H9 (cell line): ENCODE measurements around the gene NPDC1. TPM values are rescaled to one million over a fixed set of nuclear protein-coding genes. Genes with fewer than 3 reads are reported as not detected.

Source experiments
- DNase-seq: peaks from one replicate; pipeline ENCODE4 v3.0.0-alpha.2; 2017
- H2AFZ ChIP-seq: one replicate; pipeline ENCODE4 v1.6.1; 2013; ENCODE audit warnings: mild to moderate bottlenecking, low read length, control low read depth, moderate library complexity
- H2AK5ac ChIP-seq: 2 replicates; pipeline ENCODE4 v1.6.1; 2013; ENCODE audit warnings: low read length, control low read depth, mixed read lengths; ENCODE audit not compliant: insufficient read length
- H2BK120ac ChIP-seq: one replicate; pipeline ENCODE4 v1.6.1; 2013; ENCODE audit warnings: low read depth, mild to moderate bottlenecking, low read length, control low read depth, inconsistent platforms; ENCODE audit not compliant: poor library complexity, severe bottlenecking
- H2BK12ac ChIP-seq: 2 replicates; pipeline ENCODE4 v1.6.1; 2013; ENCODE audit warnings: low read length, control low read depth, mixed read lengths, low read depth; ENCODE audit not compliant: insufficient read length
- H2BK15ac ChIP-seq: 2 replicates; pipeline ENCODE4 v1.6.1; 2013; ENCODE audit warnings: low read depth, low read length, control low read depth
- H2BK20ac ChIP-seq: one replicate; pipeline ENCODE4 v1.6.1; 2013; ENCODE audit warnings: low read depth, mild to moderate bottlenecking, low read length, control low read depth, inconsistent platforms; ENCODE audit not compliant: poor library complexity, severe bottlenecking
- H2BK5ac ChIP-seq: 2 replicates; pipeline ENCODE4 v1.6.1; 2013; ENCODE audit warnings: low read length, control low read depth, mixed read lengths; ENCODE audit not compliant: insufficient read length
- H3K14ac ChIP-seq: 2 replicates; pipeline ENCODE4 v1.6.1; 2013; ENCODE audit warnings: low read length, control low read depth; ENCODE audit not compliant: insufficient read depth
- H3K18ac ChIP-seq: 2 replicates; pipeline ENCODE4 v1.6.1; 2013; ENCODE audit warnings: low read depth, mild to moderate bottlenecking, mixed read lengths, low read length, control low read depth; ENCODE audit not compliant: insufficient read length
- H3K23ac ChIP-seq: 2 replicates; pipeline ENCODE4 v1.6.1; 2013; ENCODE audit warnings: low read length, control low read depth, mixed read lengths, low read depth; ENCODE audit not compliant: insufficient read length
- H3K23me2 ChIP-seq: 2 replicates; pipeline ENCODE4 v1.6.1; 2013; ENCODE audit warnings: low read depth, mild to moderate bottlenecking, mixed read lengths, low read length, control low read depth; ENCODE audit not compliant: insufficient read length, poor library complexity, severe bottlenecking
- H3K27ac ChIP-seq: 2 replicates; pipeline ENCODE4 v1.5.1; 2013; ENCODE audit warnings: low read length, control low read depth, mixed read lengths, low read depth; ENCODE audit not compliant: insufficient read length
- H3K27me3 ChIP-seq: 2 replicates; pipeline ENCODE4 v1.6.1; 2013; ENCODE audit warnings: low read length, control low read depth, inconsistent platforms; ENCODE audit not compliant: insufficient read depth
- H3K4ac ChIP-seq: 2 replicates; pipeline ENCODE4 v1.6.1; 2013; ENCODE audit warnings: low read depth, mild to moderate bottlenecking, control low read depth, inconsistent platforms, low read length, moderate library complexity
- H3K4me1 ChIP-seq: 2 replicates; pipeline ENCODE4 v1.6.1; 2013; ENCODE audit warnings: low read length, control low read depth, inconsistent platforms; ENCODE audit not compliant: insufficient read depth
- H3K4me2 ChIP-seq: 2 replicates; pipeline ENCODE4 v1.6.1; 2013; ENCODE audit warnings: low read length, control low read depth, mixed read lengths; ENCODE audit not compliant: insufficient read length, insufficient read depth
- H3K56ac ChIP-seq: 2 replicates; pipeline ENCODE4 v1.6.1; 2013; ENCODE audit warnings: low read depth, mild to moderate bottlenecking, mixed read lengths, low read length, control low read depth; ENCODE audit not compliant: insufficient read length
- H3K79me1 ChIP-seq: 2 replicates; pipeline ENCODE4 v1.6.1; 2013; ENCODE audit warnings: low read depth, mild to moderate bottlenecking, moderate library complexity, low read length, control low read depth, inconsistent platforms; ENCODE audit not compliant: insufficient read depth, poor library complexity, severe bottlenecking
- H3K79me2 ChIP-seq: 2 replicates; pipeline ENCODE4 v1.6.1; 2013; ENCODE audit warnings: low read length, control low read depth, inconsistent platforms; ENCODE audit not compliant: insufficient read depth
- H3K9ac ChIP-seq: 2 replicates; pipeline ENCODE4 v1.6.1; 2013; ENCODE audit warnings: low read length, control low read depth, mixed read lengths; ENCODE audit not compliant: insufficient read length; ENCODE audit errors: extremely low read depth
- H3K9me3 ChIP-seq: one replicate; pipeline ENCODE4 v1.6.1; 2013; ENCODE audit warnings: low read depth, low read length, inconsistent platforms; ENCODE audit not compliant: control insufficient read depth
- H3T11ph ChIP-seq: one replicate; pipeline ENCODE4 v1.6.1; 2013; ENCODE audit warnings: mild to moderate bottlenecking, low read length, control low read depth, inconsistent platforms
- H4K20me1 ChIP-seq: one replicate; pipeline ENCODE4 v1.6.1; 2013; ENCODE audit not compliant: control insufficient read depth, insufficient read length, insufficient read depth
- H4K5ac ChIP-seq: 2 replicates; pipeline ENCODE4 v1.6.1; 2013; ENCODE audit warnings: low read depth, mild to moderate bottlenecking, mixed read lengths, low read length, control low read depth; ENCODE audit not compliant: insufficient read length
- H4K8ac ChIP-seq: replicated peaks from 2 replicates; pipeline ENCODE4 v1.6.1; 2013; ENCODE audit warnings: low read length, control low read depth, mixed read lengths, low read depth; ENCODE audit not compliant: insufficient read length
- H4K91ac ChIP-seq: 2 replicates; pipeline ENCODE4 v1.6.1; 2013; ENCODE audit warnings: low read depth, mild to moderate bottlenecking, moderate library complexity, mixed read lengths, low read length, control low read depth; ENCODE audit not compliant: insufficient read length
- H3K27ac Mint-ChIP-seq, 3 experiments: 2 replicates in 2 of 3; 3 replicates in 1 of 3; pipeline ENCODE4 v1.8.0; 2020 to 2021; ENCODE audit warnings: mixed read lengths in 3 of 3, mild to moderate bottlenecking in 1 of 3, moderate library complexity in 1 of 3
- H3K27me3 Mint-ChIP-seq: 2 replicates; pipeline ENCODE4 v1.8.0; 2021; ENCODE audit warnings: low read depth, mild to moderate bottlenecking, moderate library complexity, mixed read lengths
- H3K36me3 Mint-ChIP-seq, 3 experiments: 2 replicates in 2 of 3; 3 replicates in 1 of 3; pipeline ENCODE4 v1.8.0; 2020 to 2021; ENCODE audit warnings: low read depth in 3 of 3, mixed read lengths in 3 of 3; ENCODE audit not compliant: insufficient read depth in 1 of 3
- H3K4me1 Mint-ChIP-seq, 2 experiments: 2 replicates each; pipeline ENCODE4 v1.8.0; 2020; ENCODE audit warnings: mixed read lengths in 2 of 2
- H3K4me3 Mint-ChIP-seq, 2 experiments: 2 replicates in 1 of 2; 3 replicates in 1 of 2; pipeline ENCODE4 v1.8.0; 2020 to 2021; ENCODE audit warnings: mild to moderate bottlenecking in 2 of 2, mixed read lengths in 2 of 2, moderate library complexity in 1 of 2
- H3K9me3 Mint-ChIP-seq, 2 experiments: 2 replicates in 1 of 2; 3 replicates in 1 of 2; pipeline ENCODE4 v1.8.0; 2020; ENCODE audit warnings: mild to moderate bottlenecking in 2 of 2, mixed read lengths in 2 of 2, moderate library complexity in 1 of 2
- CTCF ChIP-seq: fragments of 200-600 bp; sonication (generic); conservative IDR thresholded peaks from 3 replicates; pipeline ENCODE4 v1.8.0; 2021; ENCODE audit warnings: antibody characterized with exemption, mild to moderate bottlenecking
- WGBS: extraction: QIAGEN DNeasy Blood & Tissue Kit; methylation state at CpG from one replicate; pipeline ENCODE4 v1.1.7; 2013; ENCODE audit warnings: missing lambda C conversion rate, low lambda C conversion rate, mixed read lengths; ENCODE audit not compliant: insufficient read length; ENCODE audit errors: extremely low coverage; 5-methylcytosine and 5-hydroxymethylcytosine counted together
- total RNA-seq: library from RNA; stranded (reverse); gene quantifications from 2 replicates; pipeline ENCODE4 v1.2.1, GENCODE V29; 2021

The NPDC1 gene
- total RNA-seq, 1 experiment from 2014 or later: 57.6 TPM

GRCh38 chr9:137029058-137029936 is 16.7 kb downstream of the NPDC1 start:
- Histone ChIP-seq H2BK20ac (no peak overlapping the region), H4K91ac (no peak overlapping the region), H3K4ac (no peak overlapping the region), H2AFZ (no peak overlapping the region), H3K56ac (no peak overlapping the region), H3K4me2 (peak overlapping the region; percentile 36), H3K23ac (no peak overlapping the region), H3K79me1 (no peaks in the 10 kb centered on the region), H3K4me1 (no peaks in the 10 kb centered on the region), H2BK15ac (no peak overlapping the region), H2BK12ac (no peak overlapping the region), H2BK120ac (no peak overlapping the region), H3K9me3 (no peaks in the 10 kb centered on the region), H4K20me1 (peaks cover 2% of the 10 kb centered on the region), H3K79me2 (no peaks in the 10 kb centered on the region), H3K23me2 (peaks cover 9% of the 10 kb centered on the region), H3T11ph (no peak overlapping the region), H3K9ac (no peak overlapping the region), H2BK5ac (no peak overlapping the region), H3K14ac (no peak overlapping the region), H4K8ac (no peak overlapping the region), H3K27ac (no peak overlapping the region), H3K27me3 (no peaks in the 10 kb centered on the region), H4K5ac (no peak overlapping the region), H2AK5ac (no peak overlapping the region), H3K18ac (no peak overlapping the region)
- peak; percentile 95 for TF ChIP-seq CTCF
- no CpG with 5 or more reads among the region's 19 CpGs for WGBS
- no peak overlapping the region for H3K27ac Mint-ChIP-seq
- H3K36me3 Mint-ChIP-seq: no peaks in the 10 kb centered on the region
- peak; percentile 85 for DNase-seq
- peaks cover 0 to 8% of the 10 kb centered on the region in 2 experiments; a peak in 2 of 4 replicates for H3K4me1 Mint-ChIP-seq
- H3K4me3 Mint-ChIP-seq: peak overlapping the region; percentile 45 to 74
- H3K27me3 Mint-ChIP-seq: peaks cover 35% of the 10 kb centered on the region
- no peaks in the 10 kb centered on the region for H3K9me3 Mint-ChIP-seq
